Mesenchymal stem cell (in vitro differentiated cells and primary cell): ENCODE results near the gene ASCC2.
"Not testable (repeated sequence)": the region's sequence is repeated elsewhere in the genome, so short reads cannot be mapped to it uniquely, and the experiment has no call there.

Experiments used
- DNase-seq: peaks from one replicate; pipeline ENCODE4 v3.0.0-alpha.2; 2013
- H2AFZ ChIP-seq: one replicate; pipeline ENCODE4 v1.6.1; 2013; ENCODE audit warnings: low read depth, mild to moderate bottlenecking, control low read depth, inconsistent platforms, low read length, moderate library complexity
- H2AK5ac ChIP-seq: 2 replicates; pipeline ENCODE4 v1.6.1; 2013; ENCODE audit warnings: low read length, moderate library complexity, mild to moderate bottlenecking, inconsistent platforms; ENCODE audit not compliant: severe bottlenecking
- H2BK120ac ChIP-seq: one replicate; pipeline ENCODE4 v1.6.1; 2013; ENCODE audit warnings: low read depth, mild to moderate bottlenecking, inconsistent platforms, low read length, moderate library complexity
- H2BK12ac ChIP-seq, 2 experiments: one replicate each; pipeline ENCODE4 v1.6.1; 2013; ENCODE audit warnings: inconsistent platforms in 2 of 2, low read length in 2 of 2, mild to moderate bottlenecking in 2 of 2, moderate library complexity in 2 of 2, control low read depth in 1 of 2
- H2BK15ac ChIP-seq: one replicate; pipeline ENCODE4 v1.6.1; 2013; ENCODE audit warnings: mild to moderate bottlenecking, low read depth, inconsistent platforms; ENCODE audit not compliant: poor library complexity, severe bottlenecking
- H2BK5ac ChIP-seq: 2 replicates; pipeline ENCODE4 v1.6.1; 2013; ENCODE audit warnings: low read depth, mild to moderate bottlenecking, low read length, control low read depth, inconsistent platforms; ENCODE audit not compliant: poor library complexity, severe bottlenecking
- H3K14ac ChIP-seq, 2 experiments: one replicate each; pipeline ENCODE4 v1.6.1; 2013; ENCODE audit warnings: inconsistent platforms in 2 of 2, low read length in 2 of 2, control low read depth in 1 of 2, mild to moderate bottlenecking in 1 of 2, moderate library complexity in 1 of 2
- H3K18ac ChIP-seq, 2 experiments: one replicate each; pipeline ENCODE4 v1.6.1; 2013; ENCODE audit warnings: inconsistent platforms in 2 of 2, low read length in 2 of 2, control low read depth in 1 of 2, low read depth in 1 of 2, mild to moderate bottlenecking in 1 of 2
- H3K23ac ChIP-seq, 2 experiments: one replicate each; pipeline ENCODE4 v1.6.1; 2013; ENCODE audit warnings: inconsistent platforms in 2 of 2, low read length in 2 of 2, mild to moderate bottlenecking in 2 of 2, moderate library complexity in 2 of 2, control low read depth in 1 of 2
- H3K27ac ChIP-seq: 2 replicates; pipeline ENCODE4 v1.5.1; 2013; ENCODE audit warnings: mild to moderate bottlenecking, moderate library complexity, low read length, control low read depth, inconsistent platforms; ENCODE audit not compliant: poor library complexity, severe bottlenecking
- H3K27me3 ChIP-seq, 2 experiments: 2 replicates each; pipeline versions ENCODE4 v1.6.1 to v1.7.0; 2013; ENCODE audit warnings: low read length in 2 of 2, mild to moderate bottlenecking in 2 of 2, moderate library complexity in 2 of 2, control low read depth in 1 of 2, inconsistent platforms in 1 of 2; ENCODE audit not compliant: control insufficient read depth in 1 of 2, insufficient read depth in 1 of 2
- H3K36me3 ChIP-seq, 2 experiments: 2 replicates each; pipeline versions ENCODE4 v1.6.1 to v1.7.0; 2013; ENCODE audit warnings: low read length in 2 of 2, control low read depth in 1 of 2, inconsistent platforms in 1 of 2, low read depth in 1 of 2, mild to moderate bottlenecking in 1 of 2; ENCODE audit not compliant: insufficient read depth in 2 of 2, control insufficient read depth in 1 of 2
- H3K4ac ChIP-seq, 2 experiments: one replicate each; pipeline ENCODE4 v1.6.1; 2013; ENCODE audit warnings: inconsistent platforms in 2 of 2, low read length in 2 of 2, mild to moderate bottlenecking in 2 of 2, moderate library complexity in 2 of 2, control low read depth in 1 of 2, low read depth in 1 of 2
- H3K4me1 ChIP-seq: 2 replicates; pipeline ENCODE4 v1.6.1; 2013; ENCODE audit warnings: low read depth, low read length, control low read depth; ENCODE audit not compliant: control insufficient read depth, insufficient read depth
- H3K4me2 ChIP-seq: 2 replicates; pipeline ENCODE4 v1.6.1; 2013; ENCODE audit warnings: low read length, mild to moderate bottlenecking, inconsistent platforms; ENCODE audit not compliant: poor library complexity, severe bottlenecking
- H3K4me3 ChIP-seq, 2 experiments: 2 replicates each; pipeline versions ENCODE4 v1.5.1 to v1.7.0; 2013; ENCODE audit warnings: low read length in 2 of 2, mild to moderate bottlenecking in 2 of 2, control low read depth in 1 of 2, low read depth in 1 of 2; ENCODE audit not compliant: insufficient read depth in 1 of 2
- H3K79me1 ChIP-seq: replicated peaks from 2 replicates; pipeline ENCODE4 v1.6.1; 2013; ENCODE audit warnings: mild to moderate bottlenecking, control low read depth, low read length, inconsistent platforms; ENCODE audit not compliant: poor library complexity, severe bottlenecking
- H3K9ac ChIP-seq: 2 replicates; pipeline ENCODE4 v1.7.0; 2013; ENCODE audit warnings: mild to moderate bottlenecking, low read length, moderate library complexity
- H3K9me3 ChIP-seq: 2 replicates; pipeline ENCODE4 v1.7.0; 2013; ENCODE audit warnings: mild to moderate bottlenecking, low read length; ENCODE audit not compliant: control insufficient read depth
- H4K8ac ChIP-seq: one replicate; pipeline ENCODE4 v1.6.1; 2013; ENCODE audit warnings: inconsistent platforms, mild to moderate bottlenecking, low read length, moderate library complexity
- H4K91ac ChIP-seq: one replicate; pipeline ENCODE4 v1.6.1; 2013; ENCODE audit warnings: mild to moderate bottlenecking, low read length, inconsistent platforms
- WGBS: methylation state at CpG from one replicate; pipeline ENCODE4 v1.1.7; 2013; ENCODE audit warnings: mixed read lengths; 5-methylcytosine and 5-hydroxymethylcytosine counted together

The ASCC2 gene

DNA sequence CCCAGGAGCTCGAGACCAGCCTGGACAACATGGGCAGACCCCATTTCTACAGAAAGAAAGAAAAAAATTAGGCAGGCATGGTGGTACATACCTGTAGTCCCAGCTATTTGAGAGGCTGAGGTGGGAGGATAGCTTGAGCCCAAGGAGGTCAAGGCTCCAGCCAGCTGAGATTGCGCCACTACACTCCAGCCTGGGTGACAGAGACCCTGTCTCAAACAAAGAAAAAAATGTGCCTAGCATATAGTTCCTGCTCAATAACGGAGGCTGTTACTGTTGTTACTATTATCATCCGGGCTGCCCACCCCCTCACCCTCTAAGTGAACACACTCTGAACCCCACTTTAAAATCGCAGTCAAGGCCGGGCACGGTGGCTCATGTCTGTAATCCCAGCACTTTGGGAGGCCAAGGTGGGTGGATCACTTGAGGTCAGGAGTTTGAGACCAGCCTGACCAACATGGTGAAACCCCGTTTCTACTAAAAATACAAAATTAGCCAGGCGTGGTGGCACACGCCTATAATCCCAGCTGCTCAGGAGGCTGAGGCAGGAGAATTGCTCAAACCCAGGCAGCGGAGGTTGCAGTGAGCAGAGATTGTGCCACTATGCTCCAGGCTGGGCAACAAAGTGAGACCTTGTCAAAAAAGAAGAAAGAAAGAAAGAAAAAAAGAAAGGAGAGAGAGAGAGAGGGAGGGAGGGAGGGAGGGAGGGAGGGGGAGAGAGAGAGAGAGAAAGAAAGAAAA, 83.2 kb downstream of the ASCC2 start:
- DNase-seq, H2BK12ac ChIP-seq, H2BK15ac ChIP-seq, H2AFZ ChIP-seq, H3K4me2 ChIP-seq, H3K4me3 ChIP-seq, H3K27ac ChIP-seq, H3K4me1 ChIP-seq, H3K14ac ChIP-seq, H2BK120ac ChIP-seq, H2AK5ac ChIP-seq, H3K27me3 ChIP-seq, H4K8ac ChIP-seq, H3K9ac ChIP-seq, H2BK5ac ChIP-seq, H3K18ac ChIP-seq, H3K9me3 ChIP-seq, H3K4ac ChIP-seq, H3K23ac ChIP-seq, H4K91ac ChIP-seq: not testable (repeated sequence)
- peaks cover 12% of the 10 kb centered on the region for H3K79me1 ChIP-seq
- H3K36me3 ChIP-seq, result peaks cover 15 to 25% of the 10 kb centered on the region in 2 experiments
- WGBS, result 95% methylated on average over 11 of the region's 11 CpGs

DNA sequence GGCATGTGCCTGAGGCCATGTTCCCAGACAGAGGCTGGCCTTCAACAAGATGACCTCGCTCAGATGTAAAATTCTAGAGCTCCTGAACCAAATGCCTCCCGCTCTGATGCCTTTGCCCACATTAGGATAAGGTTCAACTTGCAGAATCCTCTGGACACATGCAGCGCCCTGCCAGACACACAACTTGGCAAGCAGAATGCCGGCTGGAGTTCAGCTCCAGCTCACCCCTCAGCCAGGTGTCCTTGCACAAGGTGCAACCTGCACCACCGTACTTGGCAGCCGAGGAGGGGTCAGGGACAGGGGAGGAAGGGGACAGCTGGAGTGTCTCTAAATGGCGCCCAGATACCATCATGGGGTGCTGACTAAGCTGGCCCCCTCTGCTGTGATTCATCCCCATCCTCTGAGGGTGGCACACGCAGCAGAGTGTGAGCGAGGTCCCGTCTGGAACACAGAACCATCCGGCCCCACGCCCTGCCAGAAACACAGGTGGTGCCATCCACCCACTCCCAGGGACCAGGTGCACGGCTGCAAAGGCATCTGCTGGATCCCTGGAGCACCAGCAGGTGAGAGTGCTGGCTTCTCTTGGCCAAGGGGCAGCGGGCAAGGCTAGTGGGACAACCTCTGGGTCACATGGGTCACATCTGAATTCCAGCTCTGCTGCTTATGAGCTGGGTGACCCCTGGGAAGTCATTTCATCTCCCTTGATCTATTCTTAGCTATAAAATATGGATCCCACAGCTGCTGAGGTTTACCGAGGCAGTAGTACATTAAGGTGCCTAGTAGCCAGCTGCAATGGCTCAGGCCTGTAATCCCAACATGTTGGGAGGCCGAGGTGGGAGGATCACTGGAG, 84.0 kb downstream of the ASCC2 start:
- no peak overlapping the region for H3K23ac ChIP-seq

DNA sequence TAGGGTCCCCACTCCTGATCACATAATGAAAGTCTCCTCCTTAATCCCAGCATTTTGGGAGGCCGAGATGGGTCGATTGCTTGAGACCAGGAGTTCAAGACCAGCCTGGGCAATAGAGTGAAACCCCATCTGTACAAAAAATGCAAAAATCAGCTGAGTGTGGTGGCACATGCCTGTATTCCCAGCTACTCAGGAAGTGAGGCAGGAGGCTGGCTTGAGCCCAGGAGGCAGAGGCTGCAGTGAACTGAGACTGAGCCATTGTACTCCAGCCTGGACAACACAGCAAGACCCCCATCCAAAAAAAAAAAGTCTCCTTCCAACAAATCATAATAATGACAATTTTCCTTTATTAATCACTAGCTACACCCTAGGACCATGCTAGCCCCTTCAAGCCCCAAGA, 86.4 kb downstream of the ASCC2 start:
- H4K91ac ChIP-seq, result no peak overlapping the region
- H3K14ac ChIP-seq, result no peak overlapping the region
- H3K27ac ChIP-seq, result no peak overlapping the region
- peaks cover 11% of the 10 kb centered on the region for H3K79me1 ChIP-seq
- no peak overlapping the region for H3K18ac ChIP-seq
- H2BK12ac ChIP-seq, result no peak overlapping the region
- no peak overlapping the region for H2BK15ac ChIP-seq
- no peak overlapping the region for H2BK120ac ChIP-seq
- H3K9ac ChIP-seq, result no peak overlapping the region
- no peak overlapping the region for H2AK5ac ChIP-seq
- no peak overlapping the region for H3K23ac ChIP-seq
- H3K4me1 ChIP-seq, result peaks cover 2% of the 10 kb centered on the region
- 94% methylated on average over 2 of the region's 2 CpGs for WGBS
- peaks cover 34 to 45% of the 10 kb centered on the region in 2 experiments for H3K36me3 ChIP-seq
- no peak overlapping the region for H3K4me3 ChIP-seq
- no peaks in the 10 kb centered on the region for H3K27me3 ChIP-seq
- H4K8ac ChIP-seq, result no peak overlapping the region
- H3K4me2 ChIP-seq, result no peak overlapping the region
- no peak for DNase-seq
- H3K4ac ChIP-seq, result no peak overlapping the region
- H2AFZ ChIP-seq, result no peak overlapping the region
- H3K9me3 ChIP-seq, result no peaks in the 10 kb centered on the region
- no peak overlapping the region for H2BK5ac ChIP-seq

More for the DNA sequence above, 84.0 kb downstream of the ASCC2 start:
- H3K9me3 ChIP-seq, result no peaks in the 10 kb centered on the region
- H3K4me2 ChIP-seq, result no peak overlapping the region
- 88% methylated on average over 16 of the region's 16 CpGs for WGBS
- H3K79me1 ChIP-seq, result peaks cover 12% of the 10 kb centered on the region
- H3K9ac ChIP-seq, result no peak overlapping the region
- no peak overlapping the region for H3K18ac ChIP-seq
- H3K36me3 ChIP-seq, result peaks cover 18 to 25% of the 10 kb centered on the region in 2 experiments
- H2BK12ac ChIP-seq, result no peak overlapping the region
- H3K27me3 ChIP-seq, result no peaks in the 10 kb centered on the region
- peaks cover 2% of the 10 kb centered on the region for H3K4me1 ChIP-seq
- no peak overlapping the region for H4K91ac ChIP-seq
- H2BK15ac ChIP-seq, result no peak overlapping the region
- no peak overlapping the region for H3K4ac ChIP-seq
- no peak overlapping the region for H3K4me3 ChIP-seq
- no peak overlapping the region for H2BK5ac ChIP-seq
- H2BK120ac ChIP-seq, result no peak overlapping the region
- H2AFZ ChIP-seq, result no peak overlapping the region
- H4K8ac ChIP-seq, result no peak overlapping the region
- no peak overlapping the region for H3K27ac ChIP-seq
- no peak overlapping the region for H3K14ac ChIP-seq
- DNase-seq, result no peak
- no peak overlapping the region for H2AK5ac ChIP-seq
